ENCODE measurements around the gene DDX41. TPM values are rescaled to one million over a fixed set of nuclear protein-coding genes. Genes with fewer than 3 reads are reported as not detected.

DDX41 gene
- total RNA-seq, 4 donors from 2014 or later, result 64.5 to 80.8 (median 68.5) TPM

DNA sequence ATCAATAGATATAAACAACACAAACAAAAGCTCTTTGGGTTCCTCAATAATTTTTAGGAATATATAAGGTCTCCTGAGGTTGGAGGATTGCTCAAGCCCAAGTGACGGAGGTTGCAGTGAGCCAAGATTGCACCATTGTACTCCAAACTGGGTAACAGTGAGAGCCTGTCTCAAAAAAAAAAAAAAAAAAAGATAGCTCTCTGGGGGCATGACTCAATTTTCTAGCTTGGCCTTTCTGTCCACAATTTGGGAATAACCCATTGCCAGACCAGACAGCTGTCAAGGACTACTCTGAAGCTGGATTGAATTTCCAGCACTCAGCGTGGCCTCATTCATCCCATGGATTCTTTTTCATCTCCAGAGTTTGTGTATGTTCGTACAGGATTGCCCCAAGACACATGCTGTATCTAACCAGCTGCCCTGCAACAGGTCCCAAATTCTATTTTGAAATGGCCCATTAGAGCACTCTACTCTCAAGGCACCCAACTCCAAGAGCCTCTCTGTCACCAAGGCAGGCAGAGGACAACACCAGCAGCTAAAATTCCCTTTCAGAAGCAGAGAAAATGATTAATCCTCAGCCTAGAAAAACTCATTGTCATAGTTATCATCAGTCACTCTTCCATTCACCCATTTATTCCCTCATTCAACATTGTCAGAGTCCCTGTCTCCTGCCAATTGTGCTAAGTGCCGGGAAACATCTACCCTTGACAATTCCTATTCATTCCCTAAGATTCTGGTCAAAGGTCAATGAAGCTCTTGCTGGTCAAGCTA lies 28.9 kb upstream of the DDX41 start:
- peak; percentile 80 for ATAC-seq
- H3K4me1 ChIP-seq, result peaks cover 9 to 80% (median 37%) of the 10 kb centered on the region in 3 donors
- WGBS, 2 donors (ENCODE audit: low coverage in 1 of 2), result 5 to 29% methylated on average over 3 to 4 of the region's 4 CpGs
- peak overlapping the region; percentile 77 to 97 (median 90) for H3K27ac ChIP-seq
- no peaks in the 10 kb centered on the region for H3K27me3 ChIP-seq
- no peak overlapping the region for H3K4me3 ChIP-seq
- no peaks in the 10 kb centered on the region for H3K9me3 ChIP-seq
- TF ChIP-seq EP300 (IDR thresholded peaks at IDR 0.05) (no peak), POLR2AphosphoS5 (IDR thresholded peaks at IDR 0.05) (peak; percentile 87)
- H3K36me3 ChIP-seq, result no peaks in the 10 kb centered on the region

DNA sequence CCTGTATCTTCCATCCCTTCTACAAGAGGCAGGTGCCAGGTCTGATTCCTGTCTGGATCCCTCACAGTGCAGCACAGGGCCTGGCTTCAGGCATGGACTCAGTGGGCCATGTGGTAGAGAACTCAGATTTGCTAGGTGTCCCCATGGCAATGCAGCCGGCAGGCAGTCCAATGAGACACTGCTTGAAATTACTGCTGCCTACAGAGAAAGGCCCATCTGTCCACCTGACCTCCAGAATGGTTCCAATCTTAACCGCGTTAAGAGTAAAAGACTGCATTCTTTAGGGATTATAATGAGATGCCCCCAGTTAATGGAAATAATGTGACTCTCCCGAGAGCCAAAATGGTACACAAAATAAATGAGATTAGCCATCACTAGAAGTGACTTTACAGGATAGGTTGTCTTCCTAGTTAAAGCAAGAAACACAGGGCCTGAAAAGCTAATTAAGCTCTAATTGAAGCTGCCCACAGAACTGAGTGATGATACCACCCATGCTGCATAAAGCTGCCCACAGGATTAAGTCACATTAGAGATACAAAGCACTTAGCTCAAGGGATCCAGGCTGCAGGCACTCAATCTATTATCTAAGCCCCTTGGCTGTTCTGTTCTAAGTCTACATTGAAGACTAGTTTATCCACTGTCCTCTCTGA lies 26.2 kb upstream of the DDX41 start:
- Histone ChIP-seq H3K27ac (no peak overlapping the region), H3K36me3 (peaks cover 0 to 6% of the 10 kb centered on the region in 2 donors), H3K27me3 (no peaks in the 10 kb centered on the region), H3K9me3 (no peaks in the 10 kb centered on the region), H3K4me1 (peaks cover 9 to 84% (median 43%) of the 10 kb centered on the region in 3 donors), H3K4me3 (no peak overlapping the region)
- TF ChIP-seq, protein P1, sequence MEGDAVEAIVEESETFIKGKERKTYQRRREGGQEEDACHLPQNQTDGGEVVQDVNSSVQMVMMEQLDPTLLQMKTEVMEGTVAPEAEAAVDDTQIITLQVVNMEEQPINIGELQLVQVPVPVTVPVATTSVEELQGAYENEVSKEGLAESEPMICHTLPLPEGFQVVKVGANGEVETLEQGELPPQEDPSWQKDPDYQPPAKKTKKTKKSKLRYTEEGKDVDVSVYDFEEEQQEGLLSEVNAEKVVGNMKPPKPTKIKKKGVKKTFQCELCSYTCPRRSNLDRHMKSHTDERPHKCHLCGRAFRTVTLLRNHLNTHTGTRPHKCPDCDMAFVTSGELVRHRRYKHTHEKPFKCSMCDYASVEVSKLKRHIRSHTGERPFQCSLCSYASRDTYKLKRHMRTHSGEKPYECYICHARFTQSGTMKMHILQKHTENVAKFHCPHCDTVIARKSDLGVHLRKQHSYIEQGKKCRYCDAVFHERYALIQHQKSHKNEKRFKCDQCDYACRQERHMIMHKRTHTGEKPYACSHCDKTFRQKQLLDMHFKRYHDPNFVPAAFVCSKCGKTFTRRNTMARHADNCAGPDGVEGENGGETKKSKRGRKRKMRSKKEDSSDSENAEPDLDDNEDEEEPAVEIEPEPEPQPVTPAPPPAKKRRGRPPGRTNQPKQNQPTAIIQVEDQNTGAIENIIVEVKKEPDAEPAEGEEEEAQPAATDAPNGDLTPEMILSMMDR (IDR thresholded peaks at IDR 0.05), result no peak
- TF ChIP-seq POLR2A (IDR thresholded peaks at IDR 0.05) (no peak), EP300 (IDR thresholded peaks at IDR 0.05) (no peak), POLR2AphosphoS5 (IDR thresholded peaks at IDR 0.05) (no peak)
- ATAC-seq, result no peak
- WGBS, 2 donors (ENCODE audit: low coverage in 1 of 2), result 81 to 100% methylated on average over 1 to 3 of the region's 4 CpGs

DNA sequence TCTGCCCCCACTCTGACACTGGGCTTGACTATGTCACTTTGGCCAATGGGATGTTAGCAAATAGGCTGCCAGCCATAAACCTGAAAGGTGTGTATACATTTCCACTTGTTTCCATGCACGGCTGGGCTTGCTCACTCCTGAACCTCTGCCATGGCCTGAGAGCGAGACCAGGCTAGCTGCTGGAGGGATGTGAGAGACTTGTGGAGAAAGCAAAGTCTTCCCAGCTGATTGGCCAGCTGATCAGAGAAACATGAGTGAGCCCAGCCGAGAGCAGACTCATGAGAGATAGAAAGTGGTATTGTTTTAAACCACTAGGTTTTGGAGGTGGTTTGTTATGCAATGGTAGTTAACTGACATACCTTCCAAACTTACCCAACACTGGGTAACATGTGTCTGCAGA lies 23.7 kb upstream of the DDX41 start:
- Histone ChIP-seq H3K27ac (no peak overlapping the region), H3K9me3 (no peaks in the 10 kb centered on the region), H3K4me3 (no peak overlapping the region), H3K4me1 (peaks cover 12 to 82% (median 40%) of the 10 kb centered on the region in 3 donors), H3K27me3 (no peaks in the 10 kb centered on the region), H3K36me3 (peaks cover 0 to 20% of the 10 kb centered on the region in 2 donors)
- no peak for ATAC-seq
- TF ChIP-seq POLR2AphosphoS5 (IDR thresholded peaks at IDR 0.05) (no peak), EP300 (IDR thresholded peaks at IDR 0.05) (no peak), POLR2A (IDR thresholded peaks at IDR 0.05) (no peak)
- TF ChIP-seq, protein P1 (IDR thresholded peaks at IDR 0.05), result no peak
- no CpG with 5 or more reads among the region's 3 CpGs for WGBS, 2 donors (ENCODE audit: low coverage in 1 of 2)

DNA sequence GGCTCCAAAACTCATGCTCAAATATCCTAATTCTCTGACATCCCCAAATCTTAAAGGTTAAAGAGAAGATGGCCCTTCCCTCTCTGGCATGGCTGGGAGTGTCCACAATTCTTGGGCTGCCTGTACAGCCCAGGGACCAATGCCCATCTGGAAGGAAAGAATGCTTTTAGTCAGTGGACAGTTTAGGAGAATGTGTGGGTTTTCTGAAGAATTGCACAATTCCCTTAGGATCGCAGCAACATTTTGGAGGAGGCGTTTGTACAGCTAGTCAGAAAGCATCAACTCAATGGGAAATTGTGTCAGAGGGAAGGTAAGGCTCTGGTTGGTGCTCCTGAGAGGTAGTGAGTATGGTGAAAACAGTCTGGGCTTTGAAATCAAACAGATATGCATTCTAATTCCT lies 22.6 kb upstream of the DDX41 start:
- H3K4me1 ChIP-seq, result peaks cover 9 to 72% (median 33%) of the 10 kb centered on the region in 3 donors
- no peaks in the 10 kb centered on the region for H3K27me3 ChIP-seq
- H3K4me3 ChIP-seq, result no peak overlapping the region
- peak; percentile 71 for ATAC-seq
- peaks cover 0 to 24% of the 10 kb centered on the region in 2 donors for H3K36me3 ChIP-seq
- H3K27ac ChIP-seq, result peak overlapping the region in 3 of 4 donors; percentile 69 to 78 (median 72)
- peak; percentile 61 for TF ChIP-seq POLR2AphosphoS5 (IDR thresholded peaks at IDR 0.05)
- TF ChIP-seq POLR2A (IDR thresholded peaks at IDR 0.05), result no peak
- 63% methylated on average over 2 of the region's 2 CpGs; no CpG with 5 or more reads in 1 of the 2 donors for WGBS, 2 donors (ENCODE audit: low coverage in 1 of 2)
- no peaks in the 10 kb centered on the region for H3K9me3 ChIP-seq

DNA sequence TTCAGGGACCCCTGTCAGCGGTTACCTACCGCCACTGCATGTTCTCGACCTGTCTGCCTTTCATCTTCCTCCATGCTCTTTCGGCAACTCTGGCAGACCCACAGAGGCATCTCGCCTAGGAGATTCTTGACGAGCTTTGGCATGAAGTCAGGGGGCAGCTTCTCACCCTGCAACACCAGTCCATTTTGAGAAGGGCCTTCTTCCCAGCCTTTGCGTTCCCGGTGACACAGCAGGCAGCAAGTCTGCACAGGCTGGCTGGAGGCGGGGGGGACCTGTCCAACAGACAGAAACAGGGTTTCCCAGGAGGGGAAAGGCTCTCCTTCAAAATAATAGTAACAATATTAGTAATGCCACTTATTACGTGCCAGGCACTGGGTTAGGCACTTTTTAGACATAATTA lies 22.1 kb upstream of the DDX41 start:
- no peak for TF ChIP-seq POLR2AphosphoS5 (IDR thresholded peaks at IDR 0.05)
- TF ChIP-seq EP300 (IDR thresholded peaks at IDR 0.05), result no peak
- TF ChIP-seq, protein P1 (IDR thresholded peaks at IDR 0.05), result no peak
- TF ChIP-seq POLR2A (IDR thresholded peaks at IDR 0.05), result no peak
- Histone ChIP-seq H3K4me1 (peaks cover 9 to 66% (median 30%) of the 10 kb centered on the region in 3 donors), H3K36me3 (peaks cover 0 to 29% of the 10 kb centered on the region in 2 donors), H3K27ac (peak overlapping the region in 3 of 4 donors; percentile 69 to 78 (median 72)), H3K4me3 (no peak overlapping the region), H3K9me3 (no peaks in the 10 kb centered on the region), H3K27me3 (no peaks in the 10 kb centered on the region)
- WGBS, 2 donors (ENCODE audit: low coverage in 1 of 2), result 85 to 87% methylated on average over 2 to 8 of the region's 10 CpGs
- no peak for ATAC-seq

All from gastroesophageal sphincter (tissue), 4 donors.